ENCODE results near the gene TAF1.
"Not testable (repeated sequence)": the region's sequence is repeated elsewhere in the genome, so short reads cannot be mapped to it uniquely, and the experiment has no call there.

The TAF1 gene

GRCh38 chrX:71393919-71394318 is 27.8 kb downstream of the TAF1 start:
- Mint-ChIP-seq H3K27me3 (no peaks in the 10 kb centered on the region), H3K4me1 (peaks cover 5% of the 10 kb centered on the region), H3K9me3 (no peaks in the 10 kb centered on the region), H3K27ac (peak overlapping the region; percentile 17), H3K36me3 (peaks cover 16% of the 10 kb centered on the region), H3K4me3 (no peak overlapping the region)

DNA sequence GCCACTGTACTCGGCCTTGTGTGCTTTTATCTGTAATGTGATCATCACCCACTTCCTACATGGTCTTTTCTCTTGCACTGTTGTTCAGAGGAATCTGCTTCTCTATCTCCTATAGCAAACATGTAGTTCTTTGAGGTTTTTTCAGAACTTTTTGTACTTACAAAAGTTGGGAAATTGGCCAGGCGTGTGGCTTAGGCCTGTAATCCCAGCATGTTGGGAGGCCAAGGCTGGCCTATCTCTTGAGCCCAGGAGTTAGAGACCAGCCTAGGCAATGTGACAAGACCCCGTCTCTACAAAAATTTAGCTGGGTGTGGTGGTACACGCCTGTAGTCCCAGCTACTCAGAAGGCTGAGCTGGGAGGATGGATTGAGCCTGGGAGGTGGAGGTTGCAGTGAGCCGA is 30.4 kb downstream of the TAF1 start:
- H3K9me3 Mint-ChIP-seq = no peaks in the 10 kb centered on the region
- H3K36me3 Mint-ChIP-seq = peaks cover 10% of the 10 kb centered on the region
- no peak overlapping the region for H3K4me3 Mint-ChIP-seq
- no peaks in the 10 kb centered on the region for H3K27me3 Mint-ChIP-seq
- H3K27ac Mint-ChIP-seq = peak overlapping the region; percentile 30
- H3K4me1 Mint-ChIP-seq = peaks cover 5% of the 10 kb centered on the region

GRCh38 chrX:71400710-71401109 is 34.6 kb downstream of the TAF1 start:
- Mint-ChIP-seq H3K36me3 (peaks cover 3% of the 10 kb centered on the region), H3K9me3 (no peaks in the 10 kb centered on the region), H3K4me3 (no peak overlapping the region), H3K4me1 (no peaks in the 10 kb centered on the region), H3K27me3 (no peaks in the 10 kb centered on the region), H3K27ac (no peak overlapping the region)

DNA sequence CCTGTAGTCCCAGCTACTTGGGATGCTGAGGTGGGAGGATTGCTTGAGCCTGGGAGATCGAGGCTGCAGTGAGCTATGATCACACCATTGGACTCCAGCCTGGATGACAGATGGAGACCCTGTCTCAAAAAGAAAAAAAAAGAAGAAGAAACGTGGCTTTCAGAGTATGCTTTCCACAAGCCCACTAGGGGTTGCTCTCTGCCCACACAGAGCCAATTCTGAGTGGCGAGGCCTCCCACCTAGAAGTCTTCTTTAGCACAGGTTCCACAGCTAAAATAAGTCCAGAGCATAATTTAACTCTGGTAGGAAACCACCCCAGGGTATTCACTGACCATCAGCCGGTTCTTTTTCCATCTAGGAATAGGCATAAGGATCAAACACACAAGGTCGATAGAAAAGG is 50.1 kb downstream of the TAF1 start:
- H3K4me1 Mint-ChIP-seq, H3K36me3 Mint-ChIP-seq, H3K4me3 Mint-ChIP-seq, H3K27ac Mint-ChIP-seq, H3K9me3 Mint-ChIP-seq, H3K27me3 Mint-ChIP-seq: not testable (repeated sequence)

GRCh38 chrX:71420686-71421085 is 54.5 kb downstream of the TAF1 start:
- Mint-ChIP-seq H3K27me3 (no peaks in the 10 kb centered on the region), H3K36me3 (peaks cover 11% of the 10 kb centered on the region), H3K9me3 (no peaks in the 10 kb centered on the region), H3K4me1 (no peaks in the 10 kb centered on the region), H3K27ac (no peak overlapping the region), H3K4me3 (no peak overlapping the region)

DNA sequence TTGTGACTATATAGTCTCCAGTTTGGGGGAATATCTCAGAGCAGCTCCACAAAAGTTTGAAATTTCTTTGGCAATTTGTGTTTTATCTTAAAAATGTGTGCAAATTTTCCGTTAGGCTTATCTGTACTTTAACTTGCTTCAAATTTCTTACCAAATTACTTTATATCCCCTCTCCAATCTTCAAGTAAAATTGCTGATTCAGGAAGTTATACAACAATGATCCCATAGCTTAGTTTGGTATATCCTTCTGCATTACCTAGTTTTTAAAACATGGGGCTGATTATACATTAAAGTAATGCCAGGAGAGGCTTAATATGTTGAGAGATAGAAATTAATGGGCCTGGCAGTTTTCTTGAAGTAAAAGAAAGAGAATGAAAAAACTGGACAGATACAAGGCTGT is 66.6 kb downstream of the TAF1 start:
- Mint-ChIP-seq H3K9me3 (no peaks in the 10 kb centered on the region), H3K4me1 (peaks cover 4% of the 10 kb centered on the region), H3K4me3 (no peak overlapping the region), H3K27me3 (no peaks in the 10 kb centered on the region), H3K36me3 (peaks cover 7% of the 10 kb centered on the region), H3K27ac (no peak overlapping the region)

DNA sequence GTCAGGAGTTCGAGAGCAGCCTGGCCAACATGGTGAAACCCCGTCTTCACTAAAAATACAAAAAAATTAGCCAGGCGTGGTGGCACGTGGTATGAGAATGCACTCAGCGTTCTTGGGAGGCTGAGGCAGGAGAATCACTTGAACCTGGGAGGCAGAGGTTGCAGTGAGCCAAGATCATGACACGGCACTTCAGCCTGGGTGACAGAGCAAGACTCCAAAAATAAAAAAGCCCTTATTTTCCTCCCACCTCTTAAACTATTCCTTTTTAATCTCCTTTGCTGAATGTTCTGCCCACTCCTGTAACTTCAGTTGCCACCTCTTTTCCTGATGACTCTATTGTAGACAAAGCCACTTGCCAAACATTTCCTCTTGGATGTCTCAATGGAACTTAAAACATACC is 72.6 kb downstream of the TAF1 start:
- H3K27ac Mint-ChIP-seq = peak overlapping the region; percentile 90
- peaks cover 16% of the 10 kb centered on the region for H3K36me3 Mint-ChIP-seq
- H3K4me3 Mint-ChIP-seq = no peak overlapping the region
- H3K9me3 Mint-ChIP-seq = no peaks in the 10 kb centered on the region
- no peaks in the 10 kb centered on the region for H3K27me3 Mint-ChIP-seq
- H3K4me1 Mint-ChIP-seq = peaks cover 8% of the 10 kb centered on the region

- Mint-ChIP-seq H3K36me3 (peaks cover 14% of the 10 kb centered on the region), H3K4me3 (no peak overlapping the region), H3K27me3 (no peaks in the 10 kb centered on the region), H3K9me3 (no peaks in the 10 kb centered on the region), H3K4me1 (peaks cover 8% of the 10 kb centered on the region), H3K27ac (peak overlapping the region; percentile 90)
These were observed 73.3 kb downstream of the TAF1 start for GRCh38 chrX:71439420-71439819.

GRCh38 chrX:71439896-71440295 is 73.7 kb downstream of the TAF1 start:
- Mint-ChIP-seq H3K4me3 (no peak overlapping the region), H3K36me3 (peaks cover 14% of the 10 kb centered on the region), H3K27me3 (no peaks in the 10 kb centered on the region), H3K4me1 (peaks cover 8% of the 10 kb centered on the region), H3K27ac (no peak overlapping the region), H3K9me3 (no peaks in the 10 kb centered on the region)

DNA sequence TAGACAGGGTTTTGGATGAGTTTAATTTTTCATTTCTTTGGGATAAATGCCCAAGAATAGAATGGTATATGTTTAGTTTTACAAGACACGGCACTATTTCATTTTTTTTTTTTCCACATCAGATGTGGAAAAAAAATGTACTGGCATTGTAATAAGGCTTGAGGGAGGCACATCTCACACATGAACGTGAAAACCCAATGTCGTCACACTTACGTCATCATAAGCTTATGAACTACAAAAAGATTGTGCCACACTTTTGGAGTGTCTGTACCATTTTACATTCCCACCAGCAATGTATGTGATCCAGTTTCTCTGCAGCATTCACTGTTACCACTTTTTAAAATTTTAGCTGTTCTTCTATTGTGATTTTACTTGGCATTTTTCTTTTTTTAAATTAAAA is 74.2 kb downstream of the TAF1 start:
- no peak overlapping the region for H3K4me3 Mint-ChIP-seq
- H3K27me3 Mint-ChIP-seq = no peaks in the 10 kb centered on the region
- H3K9me3 Mint-ChIP-seq = no peaks in the 10 kb centered on the region
- no peak overlapping the region for H3K27ac Mint-ChIP-seq
- H3K36me3 Mint-ChIP-seq = peaks cover 14% of the 10 kb centered on the region
- peaks cover 8% of the 10 kb centered on the region for H3K4me1 Mint-ChIP-seq

DNA sequence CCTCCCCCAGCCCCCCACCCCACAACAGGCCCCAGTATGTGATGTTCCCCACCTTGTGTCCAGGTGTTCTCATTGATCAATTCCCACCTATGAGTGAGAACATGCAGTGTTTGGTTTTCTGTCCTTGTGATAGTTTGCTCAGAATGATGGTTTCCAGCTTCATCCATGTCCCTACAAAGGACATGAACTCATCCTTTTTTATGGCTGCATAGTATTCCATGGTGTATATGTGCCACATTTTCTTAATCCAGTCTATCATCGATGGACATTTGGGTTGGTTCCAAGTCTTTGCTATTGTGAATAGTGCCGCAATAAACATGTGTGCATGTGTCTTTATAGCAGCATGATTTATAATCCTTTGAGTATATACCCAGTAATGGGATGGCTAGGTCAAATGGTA is 75.7 kb downstream of the TAF1 start:
- H3K9me3 Mint-ChIP-seq, H3K27me3 Mint-ChIP-seq, H3K4me3 Mint-ChIP-seq, H3K27ac Mint-ChIP-seq, H3K4me1 Mint-ChIP-seq: not testable (repeated sequence)
- peaks cover 12% of the 10 kb centered on the region for H3K36me3 Mint-ChIP-seq

GRCh38 chrX:71450433-71451106 is 84.4 kb downstream of the TAF1 start:
- Mint-ChIP-seq H3K27ac (no peak overlapping the region), H3K4me1 (no peaks in the 10 kb centered on the region), H3K27me3 (no peaks in the 10 kb centered on the region), H3K9me3 (no peaks in the 10 kb centered on the region), H3K4me3 (no peak overlapping the region), H3K36me3 (peaks cover 1% of the 10 kb centered on the region)

DNA sequence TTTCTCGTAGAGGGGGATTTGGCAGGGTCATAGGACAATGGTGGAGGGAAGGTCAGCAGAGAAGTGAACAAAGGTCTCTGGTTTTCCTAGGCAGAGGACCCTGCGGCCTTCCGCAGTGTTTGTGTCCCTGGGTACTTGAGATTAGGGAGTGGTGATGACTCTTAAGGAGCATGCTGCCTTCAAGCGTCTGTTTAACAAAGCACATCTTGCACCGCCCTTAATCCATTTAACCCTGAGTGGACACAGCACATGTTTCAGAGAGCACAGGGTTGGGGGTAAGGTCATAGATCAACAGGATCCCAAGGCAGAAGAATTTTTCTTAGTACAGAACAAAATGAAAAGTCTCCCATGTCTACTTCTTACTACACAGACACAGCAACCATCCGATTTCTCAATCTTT is 85.4 kb downstream of the TAF1 start:
- H3K27ac Mint-ChIP-seq, H3K36me3 Mint-ChIP-seq, H3K9me3 Mint-ChIP-seq, H3K4me1 Mint-ChIP-seq, H3K27me3 Mint-ChIP-seq, H3K4me3 Mint-ChIP-seq: not testable (repeated sequence)

DNA sequence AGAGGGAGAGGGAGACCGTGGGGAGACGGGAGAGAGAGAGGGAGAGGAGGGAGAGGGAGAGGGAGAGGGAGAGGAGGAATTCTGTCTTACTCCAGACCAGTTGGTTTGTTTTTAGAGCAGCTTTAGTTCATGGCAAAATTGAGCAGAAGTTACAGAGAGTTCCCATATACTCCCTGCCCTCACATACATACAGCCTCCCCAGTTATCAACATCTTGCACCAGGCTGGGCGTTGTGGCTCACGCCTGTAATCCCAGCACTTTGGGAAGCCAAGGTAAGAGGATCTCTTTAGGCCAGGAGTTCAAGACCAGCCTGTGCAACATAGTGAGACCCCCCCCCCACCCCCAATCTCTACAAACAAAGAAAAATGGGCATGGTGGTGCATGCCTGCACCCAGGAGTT is 86.9 kb downstream of the TAF1 start:
- Mint-ChIP-seq H3K4me1 (no peaks in the 10 kb centered on the region), H3K36me3 (peaks cover 2% of the 10 kb centered on the region), H3K9me3 (no peaks in the 10 kb centered on the region), H3K27me3 (no peaks in the 10 kb centered on the region), H3K4me3 (no peak overlapping the region), H3K27ac (no peak overlapping the region)

- Mint-ChIP-seq H3K4me1 (no peaks in the 10 kb centered on the region), H3K27ac (peak overlapping the region; percentile 55), H3K4me3 (no peak overlapping the region), H3K27me3 (no peaks in the 10 kb centered on the region), H3K36me3 (peaks cover 6% of the 10 kb centered on the region), H3K9me3 (no peaks in the 10 kb centered on the region)
These were observed 88.1 kb downstream of the TAF1 start for GRCh38 chrX:71454222-71454621.

- no peak overlapping the region for H3K4me3 Mint-ChIP-seq
- peak overlapping the region; percentile 4 for H3K27ac Mint-ChIP-seq
- H3K4me1 Mint-ChIP-seq = no peaks in the 10 kb centered on the region
- H3K27me3 Mint-ChIP-seq = no peaks in the 10 kb centered on the region
- H3K9me3 Mint-ChIP-seq = no peaks in the 10 kb centered on the region
- H3K36me3 Mint-ChIP-seq = peaks cover 18% of the 10 kb centered on the region
These were observed 92.7 kb downstream of the TAF1 start for GRCh38 chrX:71458866-71459265.

GRCh38 chrX:71464968-71465367 is 98.8 kb downstream of the TAF1 start:
- Mint-ChIP-seq H3K36me3 (peaks cover 18% of the 10 kb centered on the region), H3K4me1 (no peaks in the 10 kb centered on the region), H3K27me3 (no peaks in the 10 kb centered on the region), H3K4me3 (no peak overlapping the region), H3K27ac (no peak overlapping the region), H3K9me3 (no peaks in the 10 kb centered on the region)
